ENCODE data around the gene KDM7A. TPM values are rescaled to one million over a fixed set of nuclear protein-coding genes. Genes with fewer than 3 reads are reported as not detected.

KDM7A gene
- total RNA-seq, 4 donors from 2014 or later: 38.0 to 59.3 (median 38.8) TPM

- Histone ChIP-seq H3K27ac (no peak overlapping the region), H3K9me3 (no peaks in the 10 kb centered on the region), H3K36me3 (no peaks in the 10 kb centered on the region), H3K27me3 (no peaks in the 10 kb centered on the region), H3K4me1 (peaks cover 0 to 9% (median 0%) of the 10 kb centered on the region in 4 donors), H3K4me3 (no peak overlapping the region)
- DNase-seq: no peak
- TF ChIP-seq CTCF (IDR thresholded peaks at IDR 0.05) (no peak), POLR2A (IDR thresholded peaks at IDR 0.05) (no peak)
These were observed 41.9 kb upstream of the KDM7A start for GRCh38 chr7:140218656-140219055.

GRCh38 chr7:140217750-140218501 lies 41.1 kb upstream of the KDM7A start:
- no peak overlapping the region for H3K27ac ChIP-seq
- no peak overlapping the region for H3K4me3 ChIP-seq
- no peak for DNase-seq
- no peaks in the 10 kb centered on the region for H3K36me3 ChIP-seq
- H3K9me3 ChIP-seq: no peaks in the 10 kb centered on the region
- no peak for TF ChIP-seq POLR2A (IDR thresholded peaks at IDR 0.05)
- no peak for TF ChIP-seq CTCF (IDR thresholded peaks at IDR 0.05)
- H3K27me3 ChIP-seq: no peaks in the 10 kb centered on the region
- H3K4me1 ChIP-seq: peaks cover 0 to 7% (median 2%) of the 10 kb centered on the region in 4 donors

- Histone ChIP-seq H3K27ac (no peak overlapping the region), H3K27me3 (no peaks in the 10 kb centered on the region), H3K4me1 (peaks cover 0 to 17% (median 3%) of the 10 kb centered on the region in 4 donors), H3K36me3 (no peaks in the 10 kb centered on the region), H3K4me3 (no peak overlapping the region), H3K9me3 (no peaks in the 10 kb centered on the region)
- DNase-seq: no peak
- no peak for TF ChIP-seq POLR2A (IDR thresholded peaks at IDR 0.05)
These were observed 38.5 kb upstream of the KDM7A start for GRCh38 chr7:140215281-140215680.

- Histone ChIP-seq H3K27me3 (no peaks in the 10 kb centered on the region), H3K4me3 (no peak overlapping the region), H3K27ac (peak overlapping the region in 3 of 4 donors; percentile 34 to 70 (median 61)), H3K9me3 (no peaks in the 10 kb centered on the region), H3K36me3 (no peaks in the 10 kb centered on the region), H3K4me1 (peaks cover 0 to 17% (median 10%) of the 10 kb centered on the region in 4 donors)
- TF ChIP-seq CTCF (IDR thresholded peaks at IDR 0.05) (no peak), POLR2A (IDR thresholded peaks at IDR 0.05) (no peak)
- peak; percentile 47 to 84 (median 82) for DNase-seq
These were observed 37.4 kb upstream of the KDM7A start for GRCh38 chr7:140214075-140214684.

GRCh38 chr7:140213684-140214074 lies 36.9 kb upstream of the KDM7A start:
- Histone ChIP-seq H3K4me1 (peaks cover 0 to 17% (median 10%) of the 10 kb centered on the region in 4 donors), H3K4me3 (no peak overlapping the region), H3K27ac (peak overlapping the region in 2 of 4 donors; percentile 61 to 70), H3K36me3 (no peaks in the 10 kb centered on the region), H3K9me3 (no peaks in the 10 kb centered on the region), H3K27me3 (no peaks in the 10 kb centered on the region)
- TF ChIP-seq POLR2A (IDR thresholded peaks at IDR 0.05): no peak
- no peak for TF ChIP-seq CTCF (IDR thresholded peaks at IDR 0.05)
- DNase-seq: no peak

All from Peyer's patch (tissue), 4 donors.